ENCODE data around the gene MYL11. TPM values are rescaled to one million over a fixed set of nuclear protein-coding genes. Genes with fewer than 3 reads are reported as not detected.

Gene MYL11
- total RNA-seq, 1 donor from 2014 or later = not detected

- intact Hi-C loops (cut with micrococcal nuclease) = loop anchor here (1.0 kb wide), 2 partner anchors 13 to 24 kb away; partner anchors contain the start of genes TBC1D10B and ZNF771
These were observed 20.1 kb downstream of the MYL11 start for GRCh38 chr16:30394592-30395154.

GRCh38 chr16:30395155-30395991 is 20.8 kb downstream of the MYL11 start, which contains the start of gene ZNF48:
TSS of gene ZNF48 (plus strand) at chr16:30395420. CDS start at chr16:30395795, 375 bp downstream.
- intact Hi-C loops (cut with micrococcal nuclease) = loop anchor here (1.0 kb wide), 2 partner anchors 12 to 25 kb away; partner anchors contain the start of genes TBC1D10B and ZNF771

- intact Hi-C loops (cut with micrococcal nuclease) = loop anchor here (1.0 kb wide), 3 partner anchors 11 to 26 kb away; partner anchors contain the start of genes TBC1D10B and ZNF771
These were observed 21.5 kb downstream of the MYL11 start for GRCh38 chr16:30395992-30396585.

- intact Hi-C loops (cut with micrococcal nuclease) = loop anchor here (1.0 kb wide), 1 partner anchor 18 kb away; no protein-coding TSS in a partner anchor
These were observed 22.0 kb downstream of the MYL11 start for GRCh38 chr16:30396627-30397026.

GRCh38 chr16:30397056-30397455 is 22.5 kb downstream of the MYL11 start:
- intact Hi-C loops (cut with micrococcal nuclease) = no loop called here

GRCh38 chr16:30397776-30398660 is 23.4 kb downstream of the MYL11 start:
- intact Hi-C loops (cut with micrococcal nuclease) = no loop called here

- intact Hi-C loops (cut with micrococcal nuclease) = no loop called here
These were observed 24.2 kb downstream of the MYL11 start for GRCh38 chr16:30398661-30399434.

GRCh38 chr16:30399435-30400186 is 25.0 kb downstream of the MYL11 start:
- intact Hi-C loops (cut with micrococcal nuclease) = no loop called here

GRCh38 chr16:30401768-30402425 is 27.3 kb downstream of the MYL11 start:
- intact Hi-C loops (cut with micrococcal nuclease) = no loop called here

- intact Hi-C loops (cut with micrococcal nuclease) = loop anchor here (1.0 to 5.0 kb wide), 8 partner anchors 11 to 342 kb away; partner anchors contain the start of genes ALDOA, DCTPP1, MAPK3 and SEPTIN1
These were observed 32.1 kb downstream of the MYL11 start for GRCh38 chr16:30406795-30407101.

GRCh38 chr16:30407102-30407803 is 32.7 kb downstream of the MYL11 start, which contains the start of gene ZNF771:
TSS of gene ZNF771 (plus strand) at chr16:30407606. CDS start at chr16:30408054, 448 bp downstream.
- intact Hi-C loops (cut with micrococcal nuclease) = loop anchor here (1.0 to 5.0 kb wide), 8 partner anchors 12 to 342 kb away; partner anchors contain the start of genes ALDOA, DCTPP1, MAPK3 and SEPTIN1

- intact Hi-C loops (cut with micrococcal nuclease) = loop anchor here (1.0 to 5.0 kb wide), 9 partner anchors 13 to 343 kb away; partner anchors contain the start of genes ALDOA, CD2BP2, DCTPP1 and MAPK3
These were observed 33.4 kb downstream of the MYL11 start for GRCh38 chr16:30407804-30408534.

- intact Hi-C loops (cut with micrococcal nuclease) = loop anchor here (1.0 to 5.0 kb wide), 4 partner anchors 8 to 319 kb away; partner anchors contain the start of genes CD2BP2 and MAPK3
These were observed 34.8 kb downstream of the MYL11 start for GRCh38 chr16:30409125-30410060.

GRCh38 chr16:30413112-30413806 is 38.7 kb downstream of the MYL11 start:
- intact Hi-C loops (cut with micrococcal nuclease) = no loop called here

GRCh38 chr16:30414159-30414558 is 39.6 kb downstream of the MYL11 start:
- intact Hi-C loops (cut with micrococcal nuclease) = no loop called here
